H1 (cell line): ENCODE results near the gene FXYD5. TPM values are rescaled to one million over a fixed set of nuclear protein-coding genes. Genes with fewer than 3 reads are reported as not detected.

Source experiments
- ATF3 ChIP-seq: IDR thresholded peaks from 2 replicates; pipeline ENCODE4 v1.6.1; 2011; ENCODE audit warnings: low read depth, mild to moderate bottlenecking, low read length; ENCODE audit not compliant: insufficient read depth
- BACH1 ChIP-seq: IDR thresholded peaks from 2 replicates; pipeline ENCODE4 v1.6.1; 2012; ENCODE audit warnings: low read length, improper control_type of control experiment
- BCL11A ChIP-seq, 2 experiments: IDR thresholded peaks; one replicate each; pipeline ENCODE4 v1.6.1; 2011; ENCODE audit warnings: low read depth in 2 of 2, low read length in 2 of 2, mild to moderate bottlenecking in 2 of 2
- CTBP2 ChIP-seq: IDR thresholded peaks from 2 replicates; pipeline ENCODE4 v1.7.0; 2011; ENCODE audit warnings: borderline replicate concordance, mild to moderate bottlenecking, moderate library complexity, mixed read lengths, low read length; ENCODE audit not compliant: insufficient read depth, insufficient read length
- EZH2 ChIP-seq: fragments of 200-600 bp; sonication (generic); IDR thresholded peaks from 2 replicates; pipeline ENCODE4 v1.7.1; 2012; ENCODE audit warnings: low read depth, mild to moderate bottlenecking, moderate library complexity, low read length, inconsistent platforms; ENCODE audit not compliant: severe bottlenecking
- JUND ChIP-seq: IDR thresholded peaks from 2 replicates; pipeline ENCODE4 v1.6.1; 2011; ENCODE audit warnings: mild to moderate bottlenecking, improper control_type of control experiment, low read length
- KDM5A ChIP-seq: fragments of 200-600 bp; IDR thresholded peaks from 2 replicates; pipeline ENCODE4 v1.7.1; 2012; ENCODE audit warnings: mild to moderate bottlenecking, low read length, inconsistent platforms, mixed read lengths
- RBBP5 ChIP-seq: IDR thresholded peaks from 2 replicates; pipeline ENCODE4 v1.7.1; 2012; ENCODE audit warnings: low read depth, mild to moderate bottlenecking, inconsistent platforms, low read length, moderate library complexity, borderline replicate concordance
- USF2 ChIP-seq: IDR thresholded peaks from 2 replicates; pipeline ENCODE4 v1.6.1; 2011; ENCODE audit warnings: low read length, improper control_type of control experiment
- polyA plus RNA-seq, 7 experiments: library from polyadenylated mRNA; depleted of rRNA in 3 of 7; stranded (reverse) in 5 of 7; unstranded in 2 of 7; fragments of >200 nt in 5 of 7; fragments of 200-250 nt in 2 of 7; gene quantifications; 1 replicate in 5 of 7; 2 replicates in 1 of 7; 4 replicates in 1 of 7; pipeline versions ENCODE4 v1.2.1 to v1.2.3, GENCODE V29; 2011 to 2013; ENCODE audit warnings: missing spikeins in 2 of 7, mixed read lengths in 2 of 7
- total RNA-seq: library from RNA; stranded (reverse); fragmentation: NEBNext Ultra II Directional; extraction: Animal tissue kit (Norgen Biotek cat#: 25700); gene quantifications from 2 replicates; pipeline ENCODE4 v1.2.1, GENCODE V29; 2021

The FXYD5 gene
- total and polyA plus RNA-seq, 2 of the 8 experiments (the other 6 are each of a cell fraction or from before 2014, with no cell fraction given): 99.0 to 191 TPM

- no peak for TF ChIP-seq ATF3
- TF ChIP-seq CTBP2: no peak
- TF ChIP-seq KDM5A: no peak
- no peak for TF ChIP-seq JUND
- TF ChIP-seq BCL11A (IDR thresholded peaks at IDR 0.05; ENCODE audit: low read depth in 2 of 2, low read length in 2 of 2): no peak
- TF ChIP-seq EZH2: no peak
- TF ChIP-seq RBBP5: no peak
- no peak for TF ChIP-seq BACH1
- TF ChIP-seq USF2: no peak
- TF ChIP-seq, all 59 proteins: peak for 0
Measured at GRCh38 chr19:35107545-35107944, 47.0 kb upstream of the FXYD5 start (continued).
